ENCODE data around the gene ADAD2.

DNA sequence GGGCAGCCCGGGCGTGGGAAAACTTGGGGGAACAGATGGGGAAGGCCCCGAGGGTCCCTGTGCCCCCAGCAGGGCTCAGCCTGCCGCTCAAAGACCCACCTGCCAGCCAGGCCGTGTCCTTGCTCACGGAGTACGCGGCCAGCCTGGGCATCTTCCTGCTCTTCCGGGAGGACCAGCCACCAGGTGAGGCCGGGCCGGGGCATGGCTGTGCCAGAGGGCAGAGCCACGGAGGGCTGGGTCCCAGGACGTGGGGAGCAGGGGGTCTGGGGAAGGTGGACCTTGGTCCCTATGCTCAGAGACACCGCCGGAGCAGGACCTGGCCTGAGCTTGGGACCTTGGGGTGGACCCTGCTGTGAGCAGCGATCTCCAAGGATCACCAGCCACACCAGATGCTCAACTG, 509 bp downstream of the ADAD2 start:
- TF ChIP-seq ZNF274 (IDR thresholded peaks at IDR 0.05; ENCODE audit: low read depth, low read length) (no peak), YY1 (IDR thresholded peaks at IDR 0.05; ENCODE audit: insufficient read depth, insufficient read length) (no peak)

All from NT2/D1 (cell line).